Esophagus squamous epithelium (tissue), 5 donors: ENCODE data around the gene RNASE8. TPM values are rescaled to one million over a fixed set of nuclear protein-coding genes. Genes with fewer than 3 reads are reported as not detected.
A peak's percentile ranks its signal among the peaks of the same experiment; 100 is the strongest.
"Not testable (repeated sequence)": the region's sequence is repeated elsewhere in the genome, so short reads cannot be mapped to it uniquely, and the experiment has no call there.

ENCODE experiments used
- DNase-seq: peaks from one replicate; lab custom pipeline; 2025; lab: John Stamatoyannopoulos, UW
- H3K27ac ChIP-seq, 4 donors: fragments of 200-600 bp; sonication (generic); one replicate each; pipeline ENCODE4 v1.5.1; 2016 to 2019; ENCODE audit warnings: mild to moderate bottlenecking in 1 of 4
- H3K27me3 ChIP-seq, 4 donors: fragments of 200-600 bp; sonication (generic); 1 replicate in 3 of 4; 2 replicates in 1 of 4; pipeline versions ENCODE4 v1.5.1 to v1.6.0; 2017 to 2021; ENCODE audit warnings: antibody characterized with exemption in 1 of 4
- H3K36me3 ChIP-seq, 3 donors: fragments of 200-600 bp; sonication (generic); one replicate each; pipeline ENCODE4 v1.5.1; 2016 to 2019
- H3K4me1 ChIP-seq, 3 donors: fragments of 200-600 bp; sonication (generic); one replicate each; pipeline ENCODE4 v1.5.1; 2017 to 2019
- H3K4me3 ChIP-seq, 4 donors: fragments of 200-600 bp; sonication (generic); 1 replicate in 3 of 4; 2 replicates in 1 of 4; pipeline ENCODE4 v1.5.1; 2016 to 2019; ENCODE audit warnings: mild to moderate bottlenecking in 2 of 4, moderate library complexity in 1 of 4
- H3K9me3 ChIP-seq, 3 donors: fragments of 200-600 bp; sonication (generic); one replicate each; pipeline ENCODE4 v1.5.1; 2016 to 2019
- POLR2A ChIP-seq, 4 donors: fragments of 450-650 bp; IDR thresholded peaks; one replicate each; pipeline ENCODE4 v1.6.1; 2017; ENCODE audit warnings: antibody characterized with exemption in 4 of 4, mild to moderate bottlenecking in 4 of 4, moderate library complexity in 3 of 4
- WGBS, 2 donors: methylation state at CpG; one replicate each; pipeline ENCODE4 v1.1.5; 2018; 5-methylcytosine and 5-hydroxymethylcytosine counted together
- intact Hi-C: fragments of 100-400 bp; cut with DNase I; formaldehyde crosslinking; loops from one replicate; pipeline ENCODE4 v1.15.0; 2022
- total RNA-seq, 4 donors: library from RNA; depleted of rRNA; stranded (reverse); fragments of >200 nt; gene quantifications; one replicate each; pipeline ENCODE4 v1.1.0, GENCODE V29; 2016
- TF ChIP-seq, protein P1 (sequence below), 6 experiments: fragments of 450-650 bp in 4 of 6; fragments of 200-600 bp in 2 of 6; sonication (generic) in 2 of 6; IDR thresholded peaks; one replicate each; pipeline ENCODE4 v1.5.1; 2016 to 2019; ENCODE audit warnings: antibody characterized with exemption in 6 of 6, mild to moderate bottlenecking in 4 of 6, moderate library complexity in 4 of 6
- donor health status: DM: yes; HTN: yes; CAD: no.

Gene RNASE8, protein sequence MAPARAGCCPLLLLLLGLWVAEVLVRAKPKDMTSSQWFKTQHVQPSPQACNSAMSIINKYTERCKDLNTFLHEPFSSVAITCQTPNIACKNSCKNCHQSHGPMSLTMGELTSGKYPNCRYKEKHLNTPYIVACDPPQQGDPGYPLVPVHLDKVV
- total RNA-seq = not detected

DNA sequence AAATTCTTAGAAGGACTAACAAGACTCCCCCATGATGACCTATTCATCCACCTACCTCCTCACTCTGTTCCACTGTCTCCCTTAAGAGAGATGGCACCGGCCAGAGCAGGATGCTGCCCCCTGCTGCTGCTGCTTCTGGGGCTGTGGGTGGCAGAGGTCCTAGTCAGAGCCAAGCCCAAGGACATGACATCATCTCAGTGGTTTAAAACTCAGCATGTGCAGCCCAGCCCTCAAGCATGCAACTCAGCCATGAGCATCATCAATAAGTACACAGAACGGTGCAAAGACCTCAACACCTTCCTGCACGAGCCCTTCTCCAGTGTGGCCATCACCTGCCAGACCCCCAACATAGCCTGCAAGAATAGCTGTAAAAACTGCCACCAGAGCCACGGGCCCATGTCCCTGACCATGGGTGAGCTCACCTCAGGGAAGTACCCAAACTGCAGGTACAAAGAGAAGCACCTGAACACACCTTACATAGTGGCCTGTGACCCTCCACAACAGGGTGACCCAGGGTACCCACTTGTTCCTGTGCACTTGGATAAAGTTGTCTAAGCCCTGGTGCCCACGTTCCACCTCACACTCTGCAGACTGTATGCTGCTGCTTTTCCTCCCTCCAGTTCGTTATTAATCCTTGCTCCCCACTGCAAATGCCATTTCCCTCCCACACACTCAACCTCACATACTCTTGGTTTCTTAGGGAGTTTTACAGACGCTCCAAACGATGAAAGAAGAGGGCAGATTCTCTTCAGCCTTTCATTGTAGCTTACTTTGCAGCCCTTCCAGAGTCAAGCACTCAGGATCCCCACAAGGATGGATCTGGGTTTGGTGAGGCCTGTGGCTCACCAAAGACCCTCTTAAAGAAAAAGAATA lies at the start of gene RNASE8:
Gene RNASE8 (plus strand): TSS at position 20 of the 873 bp plus-strand sequence. CDS start 71 bp downstream, at position 91.
- Histone ChIP-seq H3K36me3 (no peaks in the 10 kb centered on the region), H3K27me3 (no peaks in the 10 kb centered on the region), H3K4me1 (no peaks in the 10 kb centered on the region), H3K4me3 (no peak within 1 kb of the TSS), H3K27ac (no peak within 1 kb of the TSS), H3K9me3 (no peaks in the 10 kb centered on the region)
- DNase-seq = no peak
- no peak for TF ChIP-seq POLR2A (IDR thresholded peaks at IDR 0.05)
- 59 to 70% methylated on average over 5 to 8 of the region's 8 CpGs for WGBS, 2 donors
- intact Hi-C loops = no loop called here

DNA sequence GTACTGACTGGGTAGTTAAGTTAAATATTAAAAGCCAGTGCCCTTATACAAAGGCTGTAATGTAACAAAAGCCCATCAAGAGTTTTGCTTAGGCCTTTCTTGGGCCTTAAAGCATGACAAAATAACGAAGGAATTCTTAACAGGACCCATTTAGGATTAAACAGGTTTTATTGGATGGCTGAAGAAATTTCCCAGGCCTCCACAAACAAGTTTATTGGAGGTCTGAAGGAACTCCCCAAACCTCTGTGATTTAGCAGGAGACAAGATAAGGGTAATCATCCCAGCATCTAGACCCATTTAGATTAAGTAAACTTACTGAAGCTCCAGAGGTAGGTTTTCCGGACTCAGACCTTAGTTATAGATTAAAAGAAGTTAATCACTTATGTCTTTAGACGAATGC lies 47.9 kb upstream of the RNASE8 start:
- intact Hi-C loops = loop anchor here (10.0 kb wide), 1 partner anchor 85 kb away; the partner anchor contains the start of gene ZNF219
- H3K4me3 ChIP-seq, H3K27ac ChIP-seq, H3K27me3 ChIP-seq, DNase-seq, H3K9me3 ChIP-seq, H3K36me3 ChIP-seq: not testable (repeated sequence)
- WGBS, 2 donors = 82 to 83% methylated on average over 3 of the region's 3 CpGs
- H3K4me1 ChIP-seq = peaks cover 0 to 12% (median 0%) of the 10 kb centered on the region in 3 donors

DNA sequence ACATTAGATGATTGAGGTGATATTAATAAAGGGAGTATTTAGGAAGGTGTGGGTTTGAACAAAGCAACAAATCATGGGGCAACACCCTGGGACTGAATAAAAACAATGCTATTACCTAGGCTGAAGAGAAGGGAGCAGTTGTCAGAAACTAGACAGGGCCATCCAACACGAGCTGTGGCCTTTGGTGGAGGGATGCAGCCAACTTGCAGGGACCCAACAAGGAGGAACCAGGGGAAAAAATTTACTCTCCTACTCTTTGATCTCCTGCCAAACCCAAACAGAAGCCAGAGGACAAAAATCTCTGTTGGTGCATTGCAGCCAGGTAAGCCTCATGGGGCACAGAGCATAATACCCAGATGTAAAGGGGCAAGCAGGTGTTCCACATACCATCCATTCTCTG lies 46.5 kb upstream of the RNASE8 start:
- H3K4me1 ChIP-seq = peaks cover 0 to 18% (median 0%) of the 10 kb centered on the region in 3 donors
- H3K9me3 ChIP-seq = no peaks in the 10 kb centered on the region
- 48 to 56% methylated on average over 1 of the region's 1 CpG for WGBS, 2 donors
- H3K27ac ChIP-seq = no peak overlapping the region
- H3K4me3 ChIP-seq = no peak overlapping the region
- H3K27me3 ChIP-seq = no peaks in the 10 kb centered on the region
- intact Hi-C loops = loop anchor here (10.0 kb wide), 1 partner anchor 84 kb away; the partner anchor contains the start of gene ZNF219
- DNase-seq = no peak
- no peaks in the 10 kb centered on the region for H3K36me3 ChIP-seq
- TF ChIP-seq POLR2A (IDR thresholded peaks at IDR 0.05) = no peak
- TF ChIP-seq, protein P1, sequence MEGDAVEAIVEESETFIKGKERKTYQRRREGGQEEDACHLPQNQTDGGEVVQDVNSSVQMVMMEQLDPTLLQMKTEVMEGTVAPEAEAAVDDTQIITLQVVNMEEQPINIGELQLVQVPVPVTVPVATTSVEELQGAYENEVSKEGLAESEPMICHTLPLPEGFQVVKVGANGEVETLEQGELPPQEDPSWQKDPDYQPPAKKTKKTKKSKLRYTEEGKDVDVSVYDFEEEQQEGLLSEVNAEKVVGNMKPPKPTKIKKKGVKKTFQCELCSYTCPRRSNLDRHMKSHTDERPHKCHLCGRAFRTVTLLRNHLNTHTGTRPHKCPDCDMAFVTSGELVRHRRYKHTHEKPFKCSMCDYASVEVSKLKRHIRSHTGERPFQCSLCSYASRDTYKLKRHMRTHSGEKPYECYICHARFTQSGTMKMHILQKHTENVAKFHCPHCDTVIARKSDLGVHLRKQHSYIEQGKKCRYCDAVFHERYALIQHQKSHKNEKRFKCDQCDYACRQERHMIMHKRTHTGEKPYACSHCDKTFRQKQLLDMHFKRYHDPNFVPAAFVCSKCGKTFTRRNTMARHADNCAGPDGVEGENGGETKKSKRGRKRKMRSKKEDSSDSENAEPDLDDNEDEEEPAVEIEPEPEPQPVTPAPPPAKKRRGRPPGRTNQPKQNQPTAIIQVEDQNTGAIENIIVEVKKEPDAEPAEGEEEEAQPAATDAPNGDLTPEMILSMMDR (IDR thresholded peaks at IDR 0.05) = no peak

DNA sequence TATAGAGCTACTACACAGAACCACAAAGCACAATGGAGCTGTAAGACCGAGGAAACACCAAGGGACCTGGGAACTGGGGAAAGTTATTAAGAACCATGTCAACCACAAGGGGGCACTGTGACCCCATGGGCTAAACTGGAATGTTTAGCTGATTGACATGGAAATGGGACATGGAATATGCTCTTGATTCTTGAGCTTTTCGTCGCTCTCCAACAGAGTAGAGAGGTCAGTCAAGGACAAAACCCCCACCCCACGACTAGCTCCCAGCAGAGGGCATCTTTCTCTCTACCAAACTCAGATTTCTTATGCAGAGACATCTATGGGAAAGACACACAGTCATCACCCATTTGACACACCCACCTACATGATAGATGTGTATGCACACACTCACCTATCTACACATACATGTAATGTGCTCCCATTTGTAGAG lies 42.8 kb upstream of the RNASE8 start:
- WGBS, 2 donors = 0% methylated on average over 2 to 4 of the region's 4 CpGs
- no peak for DNase-seq
- intact Hi-C loops = loop anchor here (10.0 kb wide), 1 partner anchor 80 kb away; the partner anchor contains the start of gene ZNF219
- Histone ChIP-seq H3K27ac (no peak overlapping the region), H3K4me1 (peaks cover 0 to 26% (median 0%) of the 10 kb centered on the region in 3 donors), H3K36me3 (peaks cover 16 to 33% (median 18%) of the 10 kb centered on the region in 3 donors), H3K9me3 (no peaks in the 10 kb centered on the region), H3K27me3 (no peaks in the 10 kb centered on the region), H3K4me3 (no peak overlapping the region)
- no peak for TF ChIP-seq POLR2A (IDR thresholded peaks at IDR 0.05)
- TF ChIP-seq, protein P1 (IDR thresholded peaks at IDR 0.05) = peak; percentile 70 to 95 (median 92)

DNA sequence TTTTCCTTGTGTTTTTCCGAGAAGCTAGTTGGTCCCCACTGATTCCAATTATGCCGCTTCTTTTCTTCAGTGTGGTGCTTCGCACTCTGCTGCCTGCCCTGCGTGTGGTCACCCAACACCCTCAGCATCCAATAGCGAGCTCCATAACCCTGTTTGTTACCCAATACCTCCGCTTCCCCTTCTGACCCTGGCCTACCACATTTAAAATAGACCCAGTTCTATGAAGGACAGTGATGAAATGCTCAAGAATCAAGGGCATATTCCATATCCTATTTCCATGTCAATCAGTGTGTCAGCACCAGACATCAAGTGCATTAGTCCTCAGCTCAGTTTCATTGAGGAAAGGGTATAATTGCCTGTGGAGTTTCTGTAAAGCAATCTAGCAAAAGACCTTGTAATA lies 42.3 kb upstream of the RNASE8 start:
- intact Hi-C loops = loop anchor here (10.0 kb wide), 1 partner anchor 79 kb away; the partner anchor contains the start of gene ZNF219
- DNase-seq = no peak
- Histone ChIP-seq H3K9me3 (no peaks in the 10 kb centered on the region), H3K4me1 (peaks cover 0 to 28% (median 0%) of the 10 kb centered on the region in 3 donors), H3K4me3 (no peak overlapping the region), H3K36me3 (peaks cover 16 to 39% (median 20%) of the 10 kb centered on the region in 3 donors), H3K27me3 (no peaks in the 10 kb centered on the region), H3K27ac (peak overlapping the region in 1 of 4 donors; percentile 12)
- no peak for TF ChIP-seq POLR2A (IDR thresholded peaks at IDR 0.05)
- TF ChIP-seq, protein P1 (IDR thresholded peaks at IDR 0.05) = no peak
- 60 to 80% methylated on average over 6 of the region's 6 CpGs for WGBS, 2 donors
